Glomerular visceral epithelial cell (primary cell): Measurements from ENCODE around the gene PIK3CB.
A peak's percentile ranks its signal among the peaks of the same experiment; 100 is the strongest.
"Not testable (repeated sequence)": the region's sequence is repeated elsewhere in the genome, so short reads cannot be mapped to it uniquely, and the experiment has no call there.

Experiments used
- DNase-seq: peaks from one replicate; pipeline ENCODE4 v3.0.0-alpha.2; 2016; ENCODE audit errors: extremely low spot score

Gene PIK3CB

DNA sequence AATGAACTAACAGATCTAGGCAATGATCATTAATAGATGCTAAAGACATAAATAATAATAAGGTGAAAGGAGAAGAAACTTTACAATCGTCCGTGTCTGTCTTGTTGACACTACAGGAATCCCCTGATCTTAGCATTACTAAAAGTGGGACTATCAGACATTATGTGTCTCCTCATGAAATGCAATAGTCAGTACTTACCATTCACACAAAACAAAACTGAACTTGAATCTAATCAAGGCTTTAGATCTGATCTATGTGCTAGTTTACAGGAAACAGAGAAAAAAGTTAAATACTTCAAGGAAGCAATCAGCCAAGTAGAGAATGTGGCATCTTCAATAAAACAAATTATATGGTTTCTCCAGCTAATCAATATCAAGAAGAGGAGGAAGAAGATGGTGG lies 73.7 kb downstream of the PIK3CB start:
- no peak for DNase-seq

DNA sequence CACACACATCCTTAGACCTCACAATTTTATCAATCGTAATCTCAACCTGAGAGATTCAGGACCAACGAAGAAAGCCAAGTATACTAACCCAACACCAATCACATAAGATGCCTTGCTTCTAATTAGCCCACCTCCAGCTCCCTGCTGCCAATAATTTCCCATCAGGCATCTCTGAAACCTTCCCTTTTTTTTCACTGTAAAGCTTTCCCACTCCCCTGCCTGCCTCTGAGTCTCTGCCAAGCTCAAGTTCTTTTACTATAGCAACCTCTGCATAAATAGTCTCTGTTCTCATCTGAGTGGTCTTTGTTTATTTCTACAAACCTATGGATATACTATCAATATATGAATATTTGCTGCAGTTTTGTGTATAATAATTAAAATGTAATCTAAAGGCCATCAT lies 86.5 kb downstream of the PIK3CB start:
- DNase-seq: no peak

DNA sequence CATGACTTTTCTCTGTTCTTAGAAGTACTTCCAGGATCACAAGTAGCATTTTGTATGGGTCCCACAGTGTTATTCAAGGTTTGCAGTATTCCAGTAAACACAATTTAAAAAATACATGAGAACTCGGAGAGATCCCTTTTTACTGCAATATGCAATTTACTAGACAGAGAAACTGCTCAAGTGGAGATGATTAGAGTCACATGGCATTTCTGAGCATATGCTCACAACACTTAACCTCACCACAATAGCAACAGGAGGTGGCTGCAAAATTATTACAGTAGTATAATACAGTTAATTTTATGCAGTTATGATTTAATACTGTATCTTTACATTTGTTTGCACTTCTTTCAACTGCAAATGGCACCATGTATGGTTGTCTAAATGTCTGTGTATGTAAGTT lies 87.5 kb downstream of the PIK3CB start:
- no peak for DNase-seq

DNA sequence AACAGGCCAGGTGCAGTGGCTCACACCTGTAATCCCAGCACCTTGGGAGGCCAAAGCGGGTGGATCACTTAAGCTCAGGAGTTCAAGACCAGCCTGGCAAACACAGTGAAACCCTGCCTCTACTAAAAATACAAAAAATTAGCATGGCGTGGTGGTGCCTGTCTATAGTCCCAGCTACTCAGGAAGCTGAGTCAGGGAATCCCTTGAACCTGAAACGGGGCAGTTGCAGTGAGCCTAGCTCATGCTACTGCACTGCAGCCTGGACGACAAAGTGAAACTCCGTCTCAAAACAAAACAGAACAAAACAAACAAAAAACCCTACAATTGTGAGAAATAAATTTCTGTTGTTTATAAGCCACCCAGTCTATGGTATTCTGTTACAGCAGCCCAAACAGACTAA lies 94.7 kb downstream of the PIK3CB start:
- DNase-seq: no peak

DNA sequence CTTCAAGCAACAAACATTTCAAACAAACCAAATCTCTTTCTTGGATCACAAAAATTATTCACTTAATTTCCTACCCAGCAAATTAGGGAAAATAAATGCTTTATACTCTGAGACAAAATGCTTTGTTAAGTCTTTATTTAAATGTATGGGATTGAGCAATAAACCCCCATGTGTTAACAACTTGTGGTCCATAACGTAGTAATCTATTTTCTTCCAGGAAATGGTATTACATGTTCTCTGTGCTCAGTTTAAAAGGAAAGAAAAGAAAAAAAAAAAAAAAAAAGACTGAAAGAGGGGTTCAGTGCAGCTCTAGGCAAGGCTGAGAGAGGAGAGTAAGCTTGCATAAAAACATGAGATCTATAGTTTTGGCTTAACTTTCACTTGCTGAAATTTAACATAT lies 102.3 kb downstream of the PIK3CB start:
- DNase-seq: no peak

DNA sequence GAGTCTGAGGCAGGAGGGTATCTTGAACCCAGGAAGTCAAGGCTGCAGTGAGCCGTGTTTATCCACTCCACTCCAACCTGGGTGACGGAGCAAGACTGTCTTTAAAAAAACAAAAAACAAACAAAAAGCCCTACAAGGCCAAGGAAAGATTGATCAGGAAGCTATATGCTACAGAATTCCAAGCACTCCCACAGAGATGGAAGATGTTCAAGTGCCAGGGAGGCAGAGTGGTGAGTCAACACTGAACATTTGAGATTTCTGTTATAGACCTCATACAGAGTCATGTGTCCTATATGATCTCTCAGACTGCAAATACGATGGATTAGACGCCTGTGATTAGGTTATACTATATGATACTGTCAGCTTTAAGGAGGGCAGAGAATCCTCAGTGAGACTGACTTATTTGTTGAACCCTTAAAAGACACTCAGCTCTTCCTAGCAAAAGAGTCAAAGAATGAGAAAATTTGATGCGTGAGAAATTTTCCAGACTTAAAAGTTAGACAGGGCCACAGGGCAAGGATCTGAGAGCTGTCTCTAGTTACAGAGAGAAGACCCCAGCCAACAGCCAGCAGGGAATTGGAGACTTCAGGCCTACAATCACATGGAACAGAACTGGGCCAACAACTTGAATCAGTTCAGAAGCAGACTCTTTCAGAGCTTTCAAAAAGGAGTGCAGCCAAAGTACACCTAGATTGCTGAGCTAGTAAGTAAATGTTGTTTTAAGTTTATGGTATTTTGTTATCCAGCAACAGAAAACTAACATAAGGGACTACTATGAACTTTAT lies 107.6 kb downstream of the PIK3CB start:
- DNase-seq: no peak

DNA sequence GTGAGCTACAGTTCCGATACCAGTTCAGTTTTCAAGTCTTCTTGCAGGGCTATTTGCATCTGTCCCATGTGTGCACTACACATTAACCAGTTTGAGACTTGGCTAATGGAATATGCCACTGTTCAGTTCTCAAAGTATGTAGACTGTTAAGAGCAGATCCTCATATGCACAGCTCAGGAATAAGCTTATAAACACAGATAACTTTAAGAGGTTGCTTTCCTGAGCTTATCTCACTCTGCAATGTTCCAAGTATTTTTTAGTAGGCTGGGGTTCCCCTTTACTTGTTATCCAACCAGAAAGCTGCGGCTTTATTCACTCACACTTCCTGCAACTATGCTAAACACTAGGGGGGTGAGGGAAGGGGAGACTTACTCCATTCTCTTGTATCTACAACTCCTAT lies 108.7 kb downstream of the PIK3CB start:
- not testable (repeated sequence) for DNase-seq

DNA sequence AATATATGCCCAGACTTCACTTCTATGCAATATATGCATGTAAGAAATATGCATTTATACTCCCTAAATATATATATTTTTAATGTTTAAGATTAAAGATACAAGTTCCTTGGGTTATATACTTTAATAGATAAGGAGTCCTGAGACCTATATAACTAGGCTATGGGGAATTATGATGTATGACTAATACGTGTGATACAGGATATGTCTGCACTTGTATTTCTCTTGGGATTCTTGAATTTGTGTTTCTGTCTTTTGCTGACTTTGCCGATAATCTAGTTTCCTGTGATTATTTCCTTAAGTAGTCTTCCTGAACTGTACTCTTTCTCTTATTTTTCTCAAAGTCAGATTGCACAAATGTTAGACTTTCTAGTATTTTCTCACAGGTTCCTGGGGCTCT lies 109.6 kb downstream of the PIK3CB start:
- DNase-seq: no peak

DNA sequence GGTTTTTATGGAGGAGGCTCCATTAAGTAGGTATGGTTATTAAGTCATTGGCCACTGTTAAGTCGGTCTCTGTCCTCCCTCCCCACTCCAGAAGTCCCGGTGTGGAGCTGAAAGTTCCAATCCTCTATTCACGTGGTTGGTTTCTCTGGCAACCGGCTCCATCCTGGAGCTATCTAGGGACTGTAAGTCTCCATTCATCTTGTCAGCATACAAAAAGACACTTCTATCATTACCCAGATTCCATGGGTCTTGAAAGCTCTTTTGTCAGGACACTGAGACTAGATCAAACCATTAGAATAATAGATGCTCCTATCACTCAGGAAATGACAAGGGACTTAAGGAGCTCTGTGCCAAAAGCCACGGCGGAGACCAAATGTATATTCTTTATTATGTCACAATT lies 110.3 kb downstream of the PIK3CB start:
- DNase-seq: no peak

DNA sequence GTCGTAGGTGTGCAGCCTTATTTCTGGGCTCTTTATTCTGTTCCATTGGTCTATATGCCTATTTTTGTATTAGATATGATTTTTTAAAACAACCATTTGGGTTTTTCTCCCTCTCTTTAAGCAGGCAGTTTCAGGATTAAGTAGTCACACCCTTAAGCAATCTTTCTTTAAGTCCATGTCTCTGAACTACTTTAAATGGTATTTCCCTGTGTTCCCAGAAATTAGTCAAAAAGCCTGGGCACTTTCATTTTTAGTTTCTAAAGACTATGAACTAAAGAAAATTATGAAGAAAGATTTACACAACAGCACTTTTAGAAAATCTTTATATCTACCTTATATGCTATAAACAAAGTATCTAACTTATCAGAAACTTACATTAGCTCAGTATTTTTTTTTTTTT lies 115.9 kb downstream of the PIK3CB start:
- no peak for DNase-seq

DNA sequence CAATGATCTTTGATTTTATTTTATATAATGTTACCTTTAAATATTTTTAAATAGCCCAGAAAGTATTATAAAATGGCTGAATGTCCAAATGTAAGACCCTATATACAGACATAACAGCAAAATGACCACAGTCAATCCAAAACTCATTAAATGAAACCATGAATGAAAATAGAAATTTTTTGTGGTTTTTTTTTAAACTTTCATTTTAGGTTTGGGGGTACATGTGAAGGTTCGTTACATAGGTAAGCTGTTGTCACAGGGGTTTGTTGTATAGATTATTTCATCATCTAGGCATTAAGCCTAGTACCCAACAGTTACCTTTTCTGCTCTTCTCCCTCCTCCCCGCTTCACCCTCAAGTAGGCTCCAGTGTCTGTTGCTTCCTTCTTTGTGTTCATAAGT lies 117.4 kb downstream of the PIK3CB start:
- DNase-seq: no peak

DNA sequence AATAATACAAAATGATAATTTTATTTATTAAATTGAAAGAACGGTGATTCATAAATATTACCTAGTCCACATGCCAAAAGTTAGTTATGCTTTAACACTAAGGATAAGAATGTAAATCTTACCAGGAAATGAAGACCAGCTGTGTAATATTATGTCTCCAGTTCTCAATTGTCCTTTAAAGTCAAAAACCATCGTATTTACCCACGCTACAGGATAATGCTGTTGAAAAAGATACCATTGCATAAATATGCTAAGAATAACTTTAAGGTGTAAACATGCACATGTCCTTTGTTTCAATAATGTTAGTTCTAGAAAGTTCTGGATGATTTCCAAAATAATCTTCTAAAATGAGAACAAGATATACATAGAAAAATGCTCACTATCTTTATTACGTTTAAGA lies 122.6 kb downstream of the PIK3CB start:
- no peak for DNase-seq

DNA sequence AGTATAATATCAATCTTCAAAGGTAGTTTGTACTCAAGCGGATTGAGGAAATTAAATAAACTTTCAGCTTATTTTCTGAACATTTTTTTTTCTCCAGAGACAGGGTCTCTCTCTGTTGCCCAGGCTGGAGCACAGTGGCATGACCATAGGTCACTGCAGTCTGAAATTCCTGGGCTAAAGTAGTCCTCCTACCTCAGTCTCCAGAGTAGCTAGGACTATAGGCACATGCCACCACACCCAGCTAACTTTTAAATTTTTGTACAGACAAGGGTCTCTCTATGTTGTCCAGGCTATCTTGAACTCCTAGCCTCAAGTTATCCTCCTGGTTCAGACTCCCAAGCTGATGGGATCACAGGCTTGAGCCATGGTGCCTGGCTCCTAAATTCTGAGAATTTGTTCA lies 129.1 kb downstream of the PIK3CB start:
- no peak for DNase-seq

DNA sequence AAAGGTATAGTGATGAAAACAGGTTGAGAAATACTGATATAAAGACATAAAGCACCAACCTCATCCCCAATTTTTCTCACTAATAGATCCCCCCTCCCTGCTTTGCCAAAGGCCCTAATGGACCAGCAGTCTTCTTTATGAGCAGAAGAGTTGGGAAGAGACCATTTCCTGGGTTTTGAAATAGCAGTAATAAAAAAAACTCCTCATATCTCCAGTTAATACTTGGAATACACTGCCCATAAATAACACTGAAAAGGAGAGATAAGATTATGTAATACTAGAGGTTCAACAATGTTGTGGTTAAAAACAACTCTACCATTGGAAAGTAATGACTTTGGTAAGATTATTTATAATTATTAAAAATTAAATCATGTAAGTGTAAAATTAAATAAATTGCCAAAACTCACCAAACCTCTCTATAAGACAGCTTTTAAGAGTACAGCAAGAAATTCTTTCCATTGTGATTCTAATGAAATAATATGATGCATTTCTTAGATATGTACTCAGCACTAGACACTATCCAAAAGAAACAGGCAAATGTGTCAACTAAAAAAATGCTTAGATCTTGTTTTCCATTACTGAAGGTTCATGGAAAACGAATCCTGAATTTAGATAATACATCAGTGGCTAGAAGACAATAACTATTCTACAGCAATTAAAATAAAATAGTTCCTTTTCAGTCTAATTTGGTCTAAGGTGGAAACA lies 137.9 kb downstream of the PIK3CB start:
- DNase-seq: no peak

DNA sequence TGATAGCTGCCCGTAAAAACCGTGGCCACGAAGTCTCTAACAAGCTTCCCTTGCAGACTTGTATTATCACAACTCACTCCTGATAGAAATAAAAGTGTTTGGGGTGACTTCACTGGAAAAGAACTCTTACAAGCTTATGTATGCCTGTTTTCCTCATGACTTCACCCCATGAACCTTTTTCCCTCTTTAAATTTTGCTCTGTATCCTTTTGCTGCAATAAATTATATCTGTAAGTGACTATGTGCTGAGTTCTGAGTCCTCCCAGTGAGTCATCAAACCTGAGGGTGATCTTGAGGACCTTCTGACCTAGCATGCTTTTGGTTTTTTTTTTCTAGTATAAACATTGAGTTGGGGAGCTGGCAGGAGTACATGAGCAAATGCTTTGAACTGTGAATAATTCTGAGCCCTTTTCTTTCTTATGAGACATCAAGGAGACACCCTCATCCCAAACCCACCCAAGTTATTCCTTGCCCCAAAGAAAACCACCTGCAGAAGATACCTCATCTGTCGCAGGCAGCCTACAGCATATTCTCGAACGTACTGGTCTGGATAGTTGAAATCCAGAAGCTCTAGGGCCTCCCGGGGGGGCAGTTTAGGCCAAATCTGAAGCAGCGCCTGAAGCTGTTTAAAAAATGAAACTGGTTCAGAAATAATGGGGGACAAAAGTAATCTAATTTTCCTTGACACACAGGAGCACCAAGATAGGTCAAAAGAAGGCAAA lies 140.3 kb downstream of the PIK3CB start:
- DNase-seq: peak; percentile 95

DNA sequence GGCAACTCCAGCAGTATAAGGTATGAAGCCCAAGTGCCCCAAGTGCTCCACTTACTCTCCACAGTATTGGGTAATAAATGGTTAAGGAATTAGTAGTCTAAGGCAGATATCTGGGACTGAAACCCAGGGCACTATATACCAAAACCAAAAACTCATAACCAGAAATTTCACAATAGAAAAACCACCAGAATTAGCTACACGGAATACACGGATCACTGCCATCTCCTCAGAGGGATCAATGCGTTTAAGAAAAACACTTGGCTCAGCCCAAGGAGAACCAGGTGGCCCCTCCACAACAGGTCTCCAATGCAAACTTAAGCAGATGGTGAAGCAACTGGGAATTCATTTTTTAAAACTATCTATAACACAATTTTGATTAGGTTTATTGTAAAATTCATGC lies 142.6 kb downstream of the PIK3CB start:
- DNase-seq: no peak

DNA sequence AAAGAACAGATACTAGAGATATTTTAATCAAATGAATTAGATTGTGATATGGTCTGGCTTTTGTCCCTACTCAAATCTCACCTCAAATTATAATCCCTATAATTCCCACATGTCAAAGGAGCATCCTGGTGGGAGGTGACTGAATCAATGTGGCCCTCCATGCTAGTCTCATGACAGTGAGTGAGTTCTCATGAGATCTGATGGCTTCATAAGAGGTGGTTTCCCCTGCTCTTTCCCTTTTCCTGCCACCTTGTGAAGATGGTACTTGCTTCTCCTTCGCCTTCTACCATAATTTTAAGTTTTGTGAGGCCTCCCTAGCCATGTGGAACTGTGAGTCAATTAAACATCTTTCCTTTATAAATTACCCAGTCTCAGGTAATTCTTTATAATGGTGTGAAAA lies 143.4 kb downstream of the PIK3CB start:
- no peak for DNase-seq

DNA sequence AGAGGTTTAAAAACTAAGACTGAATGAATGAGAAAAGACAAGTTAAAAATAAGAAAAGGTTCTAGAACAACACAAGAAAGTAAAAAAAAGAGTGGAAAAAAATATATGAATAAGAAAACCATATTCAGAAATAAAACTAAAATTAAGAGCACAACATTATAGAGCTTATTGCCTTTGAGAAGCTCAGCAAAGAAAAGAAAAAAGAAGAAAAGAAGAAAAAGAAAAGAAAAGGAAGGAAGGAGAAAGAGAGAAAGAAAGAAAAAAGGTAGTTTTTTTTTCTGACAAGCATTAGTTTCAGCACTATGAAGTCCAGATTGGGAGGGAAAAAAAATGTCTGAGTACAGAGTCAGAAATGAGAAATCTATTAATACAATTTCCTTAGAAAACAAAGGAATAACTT lies 144.7 kb downstream of the PIK3CB start:
- DNase-seq: no peak

DNA sequence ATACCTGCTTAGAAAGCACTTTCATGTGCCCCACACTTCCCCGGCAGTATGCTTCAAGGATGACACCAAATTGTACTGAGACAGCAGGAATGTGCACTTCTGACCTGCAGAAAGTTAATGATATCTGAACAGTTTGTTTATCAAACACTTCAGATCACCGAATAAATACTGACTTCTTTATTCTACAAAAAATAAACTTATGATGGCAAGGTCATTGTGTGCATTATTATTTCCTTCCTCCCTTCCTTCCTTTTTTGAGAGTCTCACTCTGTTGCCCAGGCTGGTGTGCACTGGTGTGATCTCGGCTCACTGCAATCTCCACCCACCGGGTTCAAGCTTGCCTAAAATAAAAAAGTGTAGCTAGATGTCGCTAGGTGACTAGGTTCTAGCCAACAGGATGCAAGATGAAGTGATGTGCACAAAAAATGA lies 145.8 kb downstream of the PIK3CB start:
- no peak for DNase-seq

DNA sequence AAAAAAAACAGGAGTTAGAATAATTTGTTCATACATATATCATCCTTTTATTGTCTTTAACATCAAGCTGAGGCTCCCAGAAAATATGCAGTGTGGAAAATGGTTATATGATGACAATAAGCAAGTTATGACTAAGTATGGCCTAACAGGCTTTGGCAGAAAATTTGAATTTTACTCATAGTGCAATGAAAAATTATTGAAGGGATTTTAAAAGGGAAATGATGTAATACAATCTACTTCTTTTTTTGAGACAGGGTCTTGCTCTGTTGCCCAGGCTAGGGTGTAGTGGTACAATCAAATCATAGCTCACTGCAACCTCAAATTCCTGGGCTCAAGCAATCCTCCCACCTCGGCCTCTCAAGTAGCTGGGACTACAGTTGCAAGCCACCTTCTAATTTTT lies 147.5 kb downstream of the PIK3CB start:
- DNase-seq: no peak

DNA sequence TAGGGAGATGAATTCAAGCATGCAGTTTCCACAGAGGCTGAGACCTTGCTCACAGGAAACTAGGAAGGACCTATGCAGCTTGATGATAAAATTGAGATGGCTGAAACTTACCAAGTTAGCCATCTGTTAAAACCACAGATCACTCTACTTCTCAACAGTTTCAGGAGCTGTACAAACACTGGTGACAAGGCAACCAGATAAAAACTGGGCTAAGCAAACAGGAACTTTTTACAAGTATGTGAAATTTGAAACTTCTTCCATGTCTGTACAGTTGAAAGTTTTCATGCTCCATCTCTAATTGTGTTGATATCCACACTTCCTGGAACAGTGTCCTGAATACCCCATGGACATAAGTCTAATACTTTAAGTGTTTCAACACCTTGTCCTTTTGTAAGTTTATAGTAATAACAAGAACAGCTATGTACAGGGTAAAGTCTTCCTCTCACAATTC lies 147.9 kb downstream of the PIK3CB start:
- peak; percentile 78 for DNase-seq

DNA sequence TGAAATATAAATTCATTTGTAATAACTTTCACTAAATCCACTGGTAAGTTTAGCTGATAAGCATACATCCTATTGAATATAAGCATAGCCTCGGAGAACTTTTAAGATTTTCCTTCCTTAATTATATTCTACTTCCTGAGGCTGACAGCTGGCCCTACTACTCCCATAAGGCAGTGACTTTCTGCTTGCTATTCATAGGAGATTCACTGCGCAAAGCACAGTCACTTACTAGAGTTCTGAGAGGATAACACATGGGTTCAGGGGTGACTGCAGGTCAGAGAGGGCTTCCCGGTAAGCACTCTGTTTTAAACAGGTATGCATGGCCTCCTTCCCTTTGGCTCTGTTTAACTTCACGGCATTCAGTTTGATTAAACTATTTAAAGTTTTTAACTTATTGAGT lies 150.3 kb downstream of the PIK3CB start:
- no peak for DNase-seq

DNA sequence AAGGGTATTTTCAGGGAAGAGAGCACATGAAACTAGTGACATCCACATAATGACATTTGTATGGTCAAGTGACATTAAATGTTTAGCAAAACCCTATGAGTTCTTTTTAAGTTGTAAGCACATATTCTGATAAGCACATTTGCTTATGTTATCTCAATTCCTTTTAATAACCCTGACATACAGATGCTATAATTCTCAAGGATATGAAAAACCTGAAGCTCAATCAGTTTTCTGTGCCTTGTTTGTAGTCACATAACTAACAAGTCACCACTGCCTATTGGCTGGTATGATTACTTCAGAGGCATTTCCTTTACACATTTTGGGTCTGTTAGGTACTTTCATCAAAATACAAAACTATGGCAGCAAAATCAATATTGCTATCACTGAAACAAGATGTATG lies 152.1 kb downstream of the PIK3CB start:
- DNase-seq: no peak
